ENCODE results near the gene STK32A.

DNA sequence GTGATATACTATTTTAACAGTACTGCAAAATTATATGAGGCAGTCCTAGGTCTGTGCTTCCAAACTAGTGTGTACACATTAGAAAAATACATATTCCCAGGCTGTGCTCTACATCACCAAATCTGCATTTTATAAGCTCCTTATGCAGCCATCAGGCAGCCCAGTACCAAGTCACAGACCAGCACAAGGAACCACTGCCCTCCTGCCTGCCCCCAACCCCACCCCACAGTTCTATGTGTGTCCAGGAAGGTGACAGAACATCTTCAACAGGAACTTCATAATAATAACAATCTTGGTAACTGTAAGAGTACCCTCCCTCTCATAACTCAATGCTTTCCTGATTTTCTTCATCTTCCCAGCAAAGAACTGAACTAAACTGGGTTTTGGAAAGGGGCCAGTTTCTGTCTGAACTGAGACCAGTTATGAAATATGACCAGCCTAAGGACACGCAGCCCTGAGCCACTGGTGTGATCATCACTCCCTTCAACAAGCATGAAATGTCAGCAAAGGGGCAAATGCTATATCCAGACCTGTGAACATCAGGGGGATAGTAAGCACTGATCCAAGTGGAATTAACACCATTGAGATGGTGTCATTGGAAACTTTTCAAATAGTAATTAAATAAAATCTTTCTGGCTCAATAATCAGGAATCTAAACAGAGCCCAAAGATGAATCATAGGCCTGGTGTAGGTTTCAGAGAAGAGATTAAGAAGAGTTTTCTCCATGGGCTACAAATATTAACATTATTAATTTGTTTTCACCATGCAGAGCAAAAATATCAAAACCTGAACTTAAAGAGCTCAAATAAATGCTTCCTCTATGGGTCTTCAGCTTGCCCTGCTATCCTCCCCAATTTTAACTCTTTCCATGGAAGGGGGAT lies 192.9 kb downstream of the STK32A start:
- TF ChIP-seq CTCF (conservative IDR thresholded peaks at IDR 0.05; ENCODE audit: low read depth, low read length) (no peak), EZH2 (IDR thresholded peaks at IDR 0.05; ENCODE audit: low read length, unreplicated experiment) (no peak)
